ENCODE results near the gene PKLR.

DNA sequence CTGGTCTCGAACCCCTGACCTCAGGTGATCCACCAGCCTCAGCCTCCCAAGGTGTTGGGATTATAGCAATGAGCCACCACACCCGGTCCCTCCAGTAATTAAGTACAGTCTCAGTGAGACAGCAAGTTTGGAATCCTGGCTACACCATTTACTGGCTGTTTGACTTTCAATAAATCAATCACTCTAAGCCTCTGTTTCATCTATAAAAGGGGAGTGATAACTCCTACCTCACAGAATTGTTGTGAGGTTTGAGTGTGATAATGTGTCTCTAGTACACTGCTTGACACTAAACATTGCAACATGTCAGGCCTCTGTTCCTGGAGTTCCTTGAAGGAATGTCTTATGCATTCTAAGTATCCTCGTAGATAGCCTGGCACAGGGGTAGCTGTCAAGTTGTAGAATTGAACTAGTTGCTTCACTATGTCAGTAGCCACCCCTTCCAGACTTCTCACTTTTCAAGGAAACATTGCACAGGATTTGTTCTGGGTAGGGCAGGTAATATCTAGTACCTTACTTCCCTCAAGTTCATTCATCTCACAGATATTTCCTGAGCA lies 58.4 kb downstream of the PKLR start:
- TF ChIP-seq, protein P1, sequence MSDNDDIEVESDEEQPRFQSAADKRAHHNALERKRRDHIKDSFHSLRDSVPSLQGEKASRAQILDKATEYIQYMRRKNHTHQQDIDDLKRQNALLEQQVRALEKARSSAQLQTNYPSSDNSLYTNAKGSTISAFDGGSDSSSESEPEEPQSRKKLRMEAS (IDR thresholded peaks at IDR 0.05): no peak
- TF ChIP-seq, protein P2, sequence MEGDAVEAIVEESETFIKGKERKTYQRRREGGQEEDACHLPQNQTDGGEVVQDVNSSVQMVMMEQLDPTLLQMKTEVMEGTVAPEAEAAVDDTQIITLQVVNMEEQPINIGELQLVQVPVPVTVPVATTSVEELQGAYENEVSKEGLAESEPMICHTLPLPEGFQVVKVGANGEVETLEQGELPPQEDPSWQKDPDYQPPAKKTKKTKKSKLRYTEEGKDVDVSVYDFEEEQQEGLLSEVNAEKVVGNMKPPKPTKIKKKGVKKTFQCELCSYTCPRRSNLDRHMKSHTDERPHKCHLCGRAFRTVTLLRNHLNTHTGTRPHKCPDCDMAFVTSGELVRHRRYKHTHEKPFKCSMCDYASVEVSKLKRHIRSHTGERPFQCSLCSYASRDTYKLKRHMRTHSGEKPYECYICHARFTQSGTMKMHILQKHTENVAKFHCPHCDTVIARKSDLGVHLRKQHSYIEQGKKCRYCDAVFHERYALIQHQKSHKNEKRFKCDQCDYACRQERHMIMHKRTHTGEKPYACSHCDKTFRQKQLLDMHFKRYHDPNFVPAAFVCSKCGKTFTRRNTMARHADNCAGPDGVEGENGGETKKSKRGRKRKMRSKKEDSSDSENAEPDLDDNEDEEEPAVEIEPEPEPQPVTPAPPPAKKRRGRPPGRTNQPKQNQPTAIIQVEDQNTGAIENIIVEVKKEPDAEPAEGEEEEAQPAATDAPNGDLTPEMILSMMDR (IDR thresholded peaks at IDR 0.05; ENCODE audit: control extremely low read depth in 1 of 3, insufficient read depth in 1 of 3, low read depth in 1 of 3, low read length in 3 of 3): no peak
- no peak for TF ChIP-seq SIN3A (conservative IDR thresholded peaks at IDR 0.05 in 1 of 2, IDR thresholded peaks at IDR 0.05 in 1 of 2; ENCODE audit: low read depth in 1 of 2, low read length in 2 of 2)
- no peak for TF ChIP-seq JUND (IDR thresholded peaks at IDR 0.05; ENCODE audit: low read length)
- no peak for TF ChIP-seq RXRA (IDR thresholded peaks at IDR 0.05; ENCODE audit: insufficient read depth, low read depth, low read length)
- no peak for TF ChIP-seq CEBPB (IDR thresholded peaks at IDR 0.05; ENCODE audit: low read depth, low read length)

All from H1 (cell line).